Liver (tissue), 9 donors: ENCODE data around the gene ZNF189. TPM values are rescaled to one million over a fixed set of nuclear protein-coding genes. Genes with fewer than 3 reads are reported as not detected.

Experiments
- DNase-seq: peaks from one replicate; pipeline ENCODE4 v3.0.0-alpha.2; 2017; ENCODE audit warnings: low spot score
- H3K27ac ChIP-seq, 2 donors: one replicate each; pipeline ENCODE4 v1.7.0; 2013; ENCODE audit warnings: inconsistent platforms in 2 of 2, low read length in 2 of 2, control low read depth in 1 of 2, low read depth in 1 of 2, mild to moderate bottlenecking in 1 of 2
- H3K27me3 ChIP-seq, 4 donors: one replicate each; pipeline versions ENCODE4 v1.6.1 to v1.7.0; 2013; ENCODE audit warnings: low read length in 3 of 4, inconsistent platforms in 1 of 4, mild to moderate bottlenecking in 1 of 4, moderate library complexity in 1 of 4; ENCODE audit not compliant: control insufficient read depth in 4 of 4, insufficient read depth in 4 of 4
- H3K36me3 ChIP-seq, 4 donors: one replicate each; pipeline versions ENCODE4 v1.6.1 to v1.7.0; 2013; ENCODE audit warnings: low read length in 3 of 4, mild to moderate bottlenecking in 3 of 4, low read depth in 1 of 4, moderate library complexity in 1 of 4; ENCODE audit not compliant: control insufficient read depth in 4 of 4, insufficient read depth in 3 of 4
- H3K4me1 ChIP-seq, 4 donors: one replicate each; pipeline versions ENCODE4 v1.6.1 to v1.7.0; 2013; ENCODE audit warnings: low read length in 3 of 4, mild to moderate bottlenecking in 3 of 4, moderate library complexity in 1 of 4; ENCODE audit not compliant: control insufficient read depth in 4 of 4, insufficient read depth in 4 of 4
- H3K4me3 ChIP-seq, 3 donors: one replicate each; pipeline versions ENCODE4 v1.6.1 to v1.7.0; 2013; ENCODE audit warnings: low read length in 3 of 3, control low read depth in 1 of 3, low read depth in 1 of 3, mild to moderate bottlenecking in 1 of 3
- H3K9ac ChIP-seq, 2 donors: one replicate each; pipeline ENCODE4 v1.7.0; 2013; ENCODE audit warnings: low read length in 2 of 2, mild to moderate bottlenecking in 2 of 2, moderate library complexity in 2 of 2, control low read depth in 1 of 2, low read depth in 1 of 2
- H3K9me3 ChIP-seq, 4 donors: one replicate each; pipeline versions ENCODE4 v1.6.1 to v1.7.0; 2013; ENCODE audit warnings: low read length in 3 of 4; ENCODE audit not compliant: control insufficient read depth in 4 of 4
- ATF3 ChIP-seq: IDR thresholded peaks from 2 replicates; pipeline ENCODE4 v1.6.1; 2016; ENCODE audit warnings: antibody characterized with exemption
- CTCF ChIP-seq: fragments of 150-350 bp; IDR thresholded peaks from 2 replicates; pipeline ENCODE4 v1.5.1; 2017; ENCODE audit warnings: improper control_type of control experiment, low read depth, low read length; ENCODE audit not compliant: missing input control
- EGR1 ChIP-seq, 2 donors: IDR thresholded peaks; 2 replicates each; pipeline ENCODE4 v1.6.1; 2016 to 2018; ENCODE audit warnings: antibody characterized with exemption in 2 of 2, low read depth in 2 of 2
- FOXA1 ChIP-seq: IDR thresholded peaks from 2 replicates; pipeline ENCODE4 v1.6.1; 2016; ENCODE audit warnings: antibody characterized with exemption
- FOXA2 ChIP-seq: IDR thresholded peaks from 2 replicates; pipeline ENCODE4 v1.6.1; 2016; ENCODE audit warnings: antibody characterized with exemption
- GABPA ChIP-seq, 2 donors: IDR thresholded peaks in 1 of 2; conservative IDR thresholded peaks in 1 of 2; 2 replicates each; pipeline ENCODE4 v1.6.1; 2016; ENCODE audit warnings: antibody characterized with exemption in 2 of 2, mild to moderate bottlenecking in 1 of 2, moderate library complexity in 1 of 2
- HNF4A ChIP-seq, 2 donors: conservative IDR thresholded peaks; 2 replicates each; pipeline ENCODE4 v1.6.1; 2016; ENCODE audit warnings: antibody characterized with exemption in 2 of 2, mild to moderate bottlenecking in 2 of 2
- HNF4G ChIP-seq: IDR thresholded peaks from 2 replicates; pipeline ENCODE4 v1.6.1; 2016; ENCODE audit warnings: antibody characterized with exemption
- JUND ChIP-seq, 2 donors: IDR thresholded peaks; 2 replicates each; pipeline ENCODE4 v1.6.1; 2016; ENCODE audit warnings: antibody characterized with exemption in 2 of 2
- MAX ChIP-seq: IDR thresholded peaks from 2 replicates; pipeline ENCODE4 v1.6.1; 2016; ENCODE audit warnings: antibody characterized with exemption
- RAD21 ChIP-seq, 2 donors: IDR thresholded peaks; 2 replicates each; pipeline ENCODE4 v1.6.1; 2016; ENCODE audit warnings: antibody characterized with exemption in 2 of 2, mild to moderate bottlenecking in 2 of 2
- REST ChIP-seq: IDR thresholded peaks from 2 replicates; pipeline ENCODE4 v1.6.1; 2016; ENCODE audit warnings: antibody characterized with exemption, mild to moderate bottlenecking
- RXRA ChIP-seq, 2 donors: IDR thresholded peaks; 2 replicates each; pipeline ENCODE4 v1.6.1; 2017 to 2018; ENCODE audit warnings: antibody characterized with exemption in 2 of 2, mild to moderate bottlenecking in 1 of 2
- SP1 ChIP-seq: IDR thresholded peaks from 2 replicates; pipeline ENCODE4 v1.6.1; 2018; ENCODE audit warnings: antibody characterized with exemption, mild to moderate bottlenecking
- TAF1 ChIP-seq: conservative IDR thresholded peaks from 2 replicates; pipeline ENCODE4 v1.6.1; 2016; ENCODE audit warnings: antibody characterized with exemption, mild to moderate bottlenecking
- YY1 ChIP-seq: IDR thresholded peaks from 2 replicates; pipeline ENCODE4 v1.6.1; 2016; ENCODE audit warnings: antibody characterized with exemption, mild to moderate bottlenecking
- WGBS: extraction: QIAGEN DNeasy Blood & Tissue Kit; methylation state at CpG from one replicate; pipeline ENCODE4 v1.1.7; 2013; 5-methylcytosine and 5-hydroxymethylcytosine counted together
- polyA plus RNA-seq, 2 donors: library from polyadenylated mRNA; stranded (reverse) in 1 of 2; unstranded in 1 of 2; fragments of 200-250 nt in 1 of 2; fragments of >200 nt in 1 of 2; fragmentation: Nextera tagmentation in 1 of 2; extraction: Ambion mirVana in 1 of 2; gene quantifications; one replicate each; pipeline versions ENCODE4 v1.2.1 to v1.2.3, GENCODE V29; 2013 to 2015
- total RNA-seq, 2 donors: library from RNA; depleted of rRNA; stranded (reverse); fragments of >200 nt; gene quantifications; one replicate each; pipeline ENCODE4 v1.2.3, GENCODE V29; 2014
- TF ChIP-seq, protein P1 (sequence below): IDR thresholded peaks from 2 replicates; pipeline ENCODE4 v1.6.1; 2016; ENCODE audit warnings: antibody characterized with exemption
- donor health status: healthy.
- donor health status: healthy.
- donor health status: healthy.
- donor health status: healthy.
- donor health status: healthy.

Gene ZNF189
- total and polyA plus RNA-seq, 4 donors: 4.4 to 16.1 (median 8.3) TPM

DNA sequence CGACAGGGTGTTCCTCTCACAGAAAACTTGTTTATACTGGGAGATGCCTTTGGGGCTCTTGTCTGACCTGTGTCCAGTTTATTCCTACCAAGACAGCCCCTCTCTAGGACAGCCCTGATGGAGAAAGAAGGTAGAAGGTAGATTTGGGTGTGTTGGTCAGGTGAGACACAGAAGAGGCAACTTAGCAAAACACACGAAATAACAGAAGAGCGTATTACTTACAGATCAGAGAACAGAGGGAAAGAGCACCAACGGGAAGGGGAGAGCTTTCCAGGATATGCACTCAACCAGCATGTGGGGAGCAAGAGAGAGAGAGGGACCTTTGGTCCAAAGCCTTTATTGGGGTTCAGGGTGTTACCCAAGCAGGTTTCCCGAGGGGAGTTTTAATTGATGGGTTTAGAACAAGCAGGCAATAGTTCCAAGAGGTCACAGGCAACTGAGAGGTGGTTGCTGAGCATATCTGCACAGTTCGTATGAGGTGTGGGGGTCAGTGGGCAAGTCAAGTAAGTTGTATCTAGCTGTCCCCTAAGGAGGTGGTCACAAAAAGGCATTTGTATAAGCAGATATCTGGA, 45.7 kb upstream of the ZNF189 start:
- no peak overlapping the region for H3K9ac ChIP-seq

GRCh38 chr9:101353683-101354082, 45.0 kb upstream of the ZNF189 start:
- H3K9ac ChIP-seq: no peak overlapping the region

More for the DNA sequence above, 45.7 kb upstream of the ZNF189 start:
- WGBS: 81% methylated on average over 6 of the region's 6 CpGs
- H3K4me3 ChIP-seq: no peak overlapping the region
- TF ChIP-seq TAF1 (no peak), ATF3 (no peak), RXRA (IDR thresholded peaks at IDR 0.05) (no peak), HNF4G (no peak)
- H3K27ac ChIP-seq: peak overlapping the region in 1 of 2 donors; percentile 52
- H3K9me3 ChIP-seq: no peaks in the 10 kb centered on the region
- peaks cover 11 to 55% (median 20%) of the 10 kb centered on the region in 4 donors for H3K4me1 ChIP-seq
- peaks cover 0 to 1% (median 0%) of the 10 kb centered on the region in 4 donors for H3K36me3 ChIP-seq
- DNase-seq: no peak
- no peaks in the 10 kb centered on the region for H3K27me3 ChIP-seq

GRCh38 chr9:101354143-101354764, 44.4 kb upstream of the ZNF189 start:
- H3K27ac ChIP-seq: peak overlapping the region; percentile 80 to 82
- 74% methylated on average over 5 of the region's 5 CpGs for WGBS
- H3K4me1 ChIP-seq: peaks cover 11 to 52% (median 20%) of the 10 kb centered on the region in 4 donors
- TF ChIP-seq GABPA (IDR thresholded peaks at IDR 0.05 in 1 of 2, conservative IDR thresholded peaks at IDR 0.05 in 1 of 2) (no peak), SP1 (peak; percentile 79), JUND (IDR thresholded peaks at IDR 0.05) (peak; percentile 99), YY1 (peak; percentile 81), MAX (peak; percentile 45), EGR1 (IDR thresholded peaks at IDR 0.05; ENCODE audit: low read depth in 2 of 2) (no peak), FOXA1 (peak; percentile 48), REST (peak; percentile 58), CTCF (no peak), TAF1 (no peak), ATF3 (peak; percentile 94), FOXA2 (no peak), RAD21 (IDR thresholded peaks at IDR 0.05) (peak; percentile 38 to 52), HNF4G (peak; percentile 90), RXRA (IDR thresholded peaks at IDR 0.05) (peak; percentile 45 to 69), HNF4A (conservative IDR thresholded peaks at IDR 0.05) (peak; percentile 97)
- TF ChIP-seq, protein P1, sequence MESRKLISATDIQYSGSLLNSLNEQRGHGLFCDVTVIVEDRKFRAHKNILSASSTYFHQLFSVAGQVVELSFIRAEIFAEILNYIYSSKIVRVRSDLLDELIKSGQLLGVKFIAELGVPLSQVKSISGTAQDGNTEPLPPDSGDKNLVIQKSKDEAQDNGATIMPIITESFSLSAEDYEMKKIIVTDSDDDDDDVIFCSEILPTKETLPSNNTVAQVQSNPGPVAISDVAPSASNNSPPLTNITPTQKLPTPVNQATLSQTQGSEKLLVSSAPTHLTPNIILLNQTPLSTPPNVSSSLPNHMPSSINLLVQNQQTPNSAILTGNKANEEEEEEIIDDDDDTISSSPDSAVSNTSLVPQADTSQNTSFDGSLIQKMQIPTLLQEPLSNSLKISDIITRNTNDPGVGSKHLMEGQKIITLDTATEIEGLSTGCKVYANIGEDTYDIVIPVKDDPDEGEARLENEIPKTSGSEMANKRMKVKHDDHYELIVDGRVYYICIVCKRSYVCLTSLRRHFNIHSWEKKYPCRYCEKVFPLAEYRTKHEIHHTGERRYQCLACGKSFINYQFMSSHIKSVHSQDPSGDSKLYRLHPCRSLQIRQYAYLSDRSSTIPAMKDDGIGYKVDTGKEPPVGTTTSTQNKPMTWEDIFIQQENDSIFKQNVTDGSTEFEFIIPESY: peak; percentile 62
- H3K4me3 ChIP-seq: no peak overlapping the region
- H3K36me3 ChIP-seq: peaks cover 0 to 1% (median 0%) of the 10 kb centered on the region in 4 donors
- DNase-seq: no peak
- H3K27me3 ChIP-seq: no peaks in the 10 kb centered on the region
- no peaks in the 10 kb centered on the region for H3K9me3 ChIP-seq
- no peak overlapping the region for H3K9ac ChIP-seq

More at GRCh38 chr9:101353683-101354082, 45.0 kb upstream of the ZNF189 start:
- H3K27ac ChIP-seq: peak overlapping the region; percentile 80 to 82
- 37% methylated on average over 2 of the region's 2 CpGs for WGBS
- TF ChIP-seq FOXA1: no peak
- peak in 1 of 2 donors; percentile 13 for TF ChIP-seq HNF4A (conservative IDR thresholded peaks at IDR 0.05)
- peak in 1 of 2 donors; percentile 8 for TF ChIP-seq RXRA (IDR thresholded peaks at IDR 0.05)
- TF ChIP-seq SP1: peak; percentile 19
- no peak overlapping the region for H3K4me3 ChIP-seq
- DNase-seq: no peak
- no peaks in the 10 kb centered on the region for H3K9me3 ChIP-seq
- peaks cover 11 to 55% (median 20%) of the 10 kb centered on the region in 4 donors for H3K4me1 ChIP-seq
- no peaks in the 10 kb centered on the region for H3K27me3 ChIP-seq
- peaks cover 0 to 1% (median 0%) of the 10 kb centered on the region in 4 donors for H3K36me3 ChIP-seq
